ENCODE measurements around the gene ELAVL2.

GRCh38 chr9:23682891-23683431, 143.1 kb downstream of the ELAVL2 start:
- no peak for TF ChIP-seq CTCF (IDR thresholded peaks at IDR 0.05; ENCODE audit: insufficient read depth, low read length)
- no peak for TF ChIP-seq POLR2AphosphoS5 (IDR thresholded peaks at IDR 0.05; ENCODE audit: low read depth)
- no peak for TF ChIP-seq GABPA (IDR thresholded peaks at IDR 0.05; ENCODE audit: low read depth)
- no peak for TF ChIP-seq REST (IDR thresholded peaks at IDR 0.05; ENCODE audit: insufficient replicate concordance, low read depth)
- no peak for TF ChIP-seq SPI1 (IDR thresholded peaks at IDR 0.05; ENCODE audit: borderline replicate concordance, low read depth)

Measured in HL-60 (cell line).